IMR-90 (cell line): ENCODE data around the gene EIF3A.

ENCODE experiments used
- CEBPB ChIP-seq: IDR thresholded peaks from 2 replicates; pipeline ENCODE4 v1.6.1; 2012; ENCODE audit warnings: low read depth, low read length, improper control_type of control experiment
- MAFK ChIP-seq: IDR thresholded peaks from 2 replicates; pipeline ENCODE4 v1.6.1; 2012; ENCODE audit warnings: low read depth, low read length, improper control_type of control experiment
- MAZ ChIP-seq: IDR thresholded peaks from 2 replicates; pipeline ENCODE4 v1.6.1; 2012; ENCODE audit warnings: low read depth, mild to moderate bottlenecking, low read length, improper control_type of control experiment, moderate library complexity, borderline replicate concordance
- MXI1 ChIP-seq: IDR thresholded peaks from 2 replicates; pipeline ENCODE4 v1.6.1; 2012; ENCODE audit warnings: low read depth, mild to moderate bottlenecking, low read length, moderate library complexity, borderline replicate concordance
- NFE2L2 ChIP-seq: fragments of 150-350 bp; IDR thresholded peaks from 2 replicates; pipeline ENCODE4 v1.6.1; 2016; ENCODE audit warnings: low read depth, mild to moderate bottlenecking, low read length
- POLR2A ChIP-seq: IDR thresholded peaks from 2 replicates; pipeline ENCODE4 v1.6.1; 2012; ENCODE audit warnings: mild to moderate bottlenecking, low read depth, low read length
- RAD21 ChIP-seq: IDR thresholded peaks from 2 replicates; pipeline ENCODE4 v1.6.1; 2012; ENCODE audit warnings: low read length, improper control_type of control experiment
- RCOR1 ChIP-seq: IDR thresholded peaks from 2 replicates; pipeline ENCODE4 v1.6.1; 2012; ENCODE audit warnings: mild to moderate bottlenecking, low read length, improper control_type of control experiment; ENCODE audit not compliant: insufficient replicate concordance
- RFX5 ChIP-seq: IDR thresholded peaks from 2 replicates; pipeline ENCODE4 v1.8.0; 2012; ENCODE audit warnings: low read depth, mild to moderate bottlenecking, low read length, moderate library complexity
- SMC3 ChIP-seq: fragments of 150-350 bp; IDR thresholded peaks from 2 replicates; pipeline ENCODE4 v1.6.1; 2016; ENCODE audit warnings: low read depth, mild to moderate bottlenecking, antibody characterized with exemption, low read length, moderate library complexity
- TF ChIP-seq, protein P1 (sequence below): conservative IDR thresholded peaks from 2 replicates; pipeline ENCODE4 v1.5.1; 2012; ENCODE audit warnings: mild to moderate bottlenecking, low read depth, low read length, improper control_type of control experiment
- TF ChIP-seq, protein P2 (sequence below): fragments of 150-350 bp; IDR thresholded peaks from 2 replicates; pipeline ENCODE4 v1.6.1; 2017; ENCODE audit warnings: mild to moderate bottlenecking, antibody characterized with exemption, low read length, low read depth

GRCh38 chr10:119029613-119030420, 50.8 kb downstream of the EIF3A start, which contains the start of gene NANOS1:
- TF ChIP-seq, protein P1, sequence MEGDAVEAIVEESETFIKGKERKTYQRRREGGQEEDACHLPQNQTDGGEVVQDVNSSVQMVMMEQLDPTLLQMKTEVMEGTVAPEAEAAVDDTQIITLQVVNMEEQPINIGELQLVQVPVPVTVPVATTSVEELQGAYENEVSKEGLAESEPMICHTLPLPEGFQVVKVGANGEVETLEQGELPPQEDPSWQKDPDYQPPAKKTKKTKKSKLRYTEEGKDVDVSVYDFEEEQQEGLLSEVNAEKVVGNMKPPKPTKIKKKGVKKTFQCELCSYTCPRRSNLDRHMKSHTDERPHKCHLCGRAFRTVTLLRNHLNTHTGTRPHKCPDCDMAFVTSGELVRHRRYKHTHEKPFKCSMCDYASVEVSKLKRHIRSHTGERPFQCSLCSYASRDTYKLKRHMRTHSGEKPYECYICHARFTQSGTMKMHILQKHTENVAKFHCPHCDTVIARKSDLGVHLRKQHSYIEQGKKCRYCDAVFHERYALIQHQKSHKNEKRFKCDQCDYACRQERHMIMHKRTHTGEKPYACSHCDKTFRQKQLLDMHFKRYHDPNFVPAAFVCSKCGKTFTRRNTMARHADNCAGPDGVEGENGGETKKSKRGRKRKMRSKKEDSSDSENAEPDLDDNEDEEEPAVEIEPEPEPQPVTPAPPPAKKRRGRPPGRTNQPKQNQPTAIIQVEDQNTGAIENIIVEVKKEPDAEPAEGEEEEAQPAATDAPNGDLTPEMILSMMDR, result no peak
- TF ChIP-seq RCOR1 (no peak), MXI1 (no peak), POLR2A (peak; percentile 47; the same call in 1 of the 2 replicates), RAD21 (no peak), SMC3 (no peak), NFE2L2 (no peak), CEBPB (no peak), RFX5 (no peak), MAZ (no peak), MAFK (no peak)
- TF ChIP-seq, protein P2, sequence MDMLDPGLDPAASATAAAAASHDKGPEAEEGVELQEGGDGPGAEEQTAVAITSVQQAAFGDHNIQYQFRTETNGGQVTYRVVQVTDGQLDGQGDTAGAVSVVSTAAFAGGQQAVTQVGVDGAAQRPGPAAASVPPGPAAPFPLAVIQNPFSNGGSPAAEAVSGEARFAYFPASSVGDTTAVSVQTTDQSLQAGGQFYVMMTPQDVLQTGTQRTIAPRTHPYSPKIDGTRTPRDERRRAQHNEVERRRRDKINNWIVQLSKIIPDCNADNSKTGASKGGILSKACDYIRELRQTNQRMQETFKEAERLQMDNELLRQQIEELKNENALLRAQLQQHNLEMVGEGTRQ, result no peak
